Naive B cell (primary cell): ENCODE measurements around the gene MT1H. TPM values are rescaled to one million over a fixed set of nuclear protein-coding genes. Genes with fewer than 3 reads are reported as not detected.

ENCODE experiments used
- ATAC-seq, 2 donors: fragments of 150-1000 bp; cut with Tn5 transposase; 2 replicates each; pipeline ENCODE4 v1.10.0; 2021; ENCODE audit warnings: low read depth in 2 of 2, mild to moderate bottlenecking in 2 of 2, moderate library complexity in 2 of 2
- DNase-seq: peaks from one replicate; pipeline ENCODE4 v3.0.0; 2022
- H3K27ac Mint-ChIP-seq, 6 donors: one replicate each; pipeline ENCODE4 v1.8.0; 2020 to 2022; ENCODE audit warnings: mild to moderate bottlenecking in 6 of 6, mixed read lengths in 6 of 6, moderate library complexity in 5 of 6, inconsistent platforms in 2 of 6
- H3K27me3 Mint-ChIP-seq, 3 donors: one replicate each; pipeline ENCODE4 v1.8.0; 2021 to 2022; ENCODE audit warnings: mixed read lengths in 3 of 3, mild to moderate bottlenecking in 1 of 3
- H3K36me3 Mint-ChIP-seq, 2 donors: one replicate each; pipeline ENCODE4 v1.8.0; 2020 to 2022; ENCODE audit warnings: mixed read lengths in 2 of 2, inconsistent platforms in 1 of 2, mild to moderate bottlenecking in 1 of 2
- H3K4me1 Mint-ChIP-seq, 3 donors: one replicate each; pipeline ENCODE4 v1.8.0; 2020 to 2022; ENCODE audit warnings: mixed read lengths in 3 of 3, inconsistent platforms in 1 of 3, mild to moderate bottlenecking in 1 of 3, moderate library complexity in 1 of 3
- H3K4me3 Mint-ChIP-seq, 8 donors: one replicate each; pipeline ENCODE4 v1.8.0; 2020 to 2022; ENCODE audit warnings: mild to moderate bottlenecking in 8 of 8, mixed read lengths in 8 of 8, moderate library complexity in 8 of 8, inconsistent platforms in 2 of 8
- H3K9me3 Mint-ChIP-seq, 7 donors: one replicate each; pipeline ENCODE4 v1.8.0; 2020 to 2022; ENCODE audit warnings: mixed read lengths in 7 of 7, mild to moderate bottlenecking in 5 of 7, inconsistent platforms in 2 of 7, moderate library complexity in 1 of 7
- polyA plus RNA-seq, 6 donors: library from polyadenylated mRNA; unstranded; fragments of 300-500 nt; fragmentation: Illumina TruSeq; gene quantifications; one replicate each; pipeline ENCODE4 v1.2.3, GENCODE V29; 2021; ENCODE audit warnings: low read depth in 6 of 6

Gene MT1H
- polyA plus RNA-seq, 6 donors from 2014 or later = not detected

GRCh38 chr16:56631197-56631596 lies 38.4 kb upstream of the MT1H start:
- H3K9me3 Mint-ChIP-seq = no peaks in the 10 kb centered on the region
- no peak overlapping the region for H3K27ac Mint-ChIP-seq
- H3K4me3 Mint-ChIP-seq = peak overlapping the region in 3 of 8 donors; percentile 69 to 80 (median 75)
- H3K36me3 Mint-ChIP-seq = no peaks in the 10 kb centered on the region
- DNase-seq = no peak
- peaks cover 44 to 70% (median 53%) of the 10 kb centered on the region in 3 donors for H3K27me3 Mint-ChIP-seq
- no peak for ATAC-seq
- H3K4me1 Mint-ChIP-seq = peaks cover 25 to 45% (median 40%) of the 10 kb centered on the region in 3 donors

- Mint-ChIP-seq H3K9me3 (no peaks in the 10 kb centered on the region), H3K4me3 (peak overlapping the region in 7 of 8 donors; percentile 37 to 87 (median 80)), H3K4me1 (peaks cover 25 to 45% (median 40%) of the 10 kb centered on the region in 3 donors), H3K27me3 (peaks cover 50 to 70% (median 57%) of the 10 kb centered on the region in 3 donors), H3K36me3 (no peaks in the 10 kb centered on the region), H3K27ac (peak overlapping the region in 1 of 6 donors; percentile 2)
- DNase-seq (no peak), ATAC-seq (no peak)
These were observed 37.8 kb upstream of the MT1H start for GRCh38 chr16:56631832-56632155.

DNA sequence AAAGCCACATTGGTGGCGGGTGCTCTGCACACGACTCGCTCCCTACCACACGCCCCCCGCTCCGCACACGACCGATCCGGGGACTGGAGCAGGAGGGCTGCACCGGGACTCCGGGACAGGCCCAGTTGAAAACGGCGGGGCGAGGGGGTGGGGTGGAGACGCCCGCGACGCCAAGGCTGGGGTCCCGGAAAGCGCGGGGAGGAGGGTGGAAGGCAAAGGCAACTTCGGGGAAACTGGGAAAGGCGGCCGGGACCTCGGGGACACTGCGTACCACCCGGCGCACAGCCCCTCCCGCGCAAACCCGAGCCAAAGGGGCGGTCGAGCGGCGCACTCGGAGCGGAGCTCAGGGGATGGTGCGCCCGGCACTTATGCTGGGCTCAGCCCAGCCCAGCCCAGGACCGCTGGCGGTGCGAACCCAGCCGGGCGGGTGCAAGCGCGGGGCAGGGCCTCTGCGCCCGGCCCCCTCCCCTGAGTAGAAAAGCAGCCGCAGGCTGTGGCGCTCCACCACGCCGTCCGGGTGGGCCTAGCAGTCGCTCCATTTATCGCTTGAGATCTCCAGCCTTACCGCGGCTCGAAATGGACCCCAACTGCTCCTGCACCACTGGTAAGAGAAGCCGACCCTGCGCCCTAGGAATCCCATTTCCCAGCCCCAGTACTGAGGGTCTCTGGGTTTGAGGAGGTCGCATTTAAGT lies 37.3 kb upstream of the MT1H start, which contains the start of gene MT1M:
Gene MT1M, plus strand, starts transcription at position 504 of the 692 bp plus-strand sequence. Its CDS starts 73 bp downstream, at position 577.
- H3K4me1 Mint-ChIP-seq = peaks cover 25 to 48% (median 40%) of the 10 kb centered on the region in 3 donors
- no peak for DNase-seq
- peak within 1 kb of the TSS in 1 of 6 donors; percentile 2 for H3K27ac Mint-ChIP-seq
- no peaks in the 10 kb centered on the region for H3K9me3 Mint-ChIP-seq
- ATAC-seq = no peak
- no peaks in the 10 kb centered on the region for H3K36me3 Mint-ChIP-seq
- peak within 1 kb of the TSS; percentile 45 to 87 (median 78) for H3K4me3 Mint-ChIP-seq
- peaks cover 51 to 70% (median 62%) of the 10 kb centered on the region in 3 donors for H3K27me3 Mint-ChIP-seq

- Mint-ChIP-seq H3K27me3 (peaks cover 57 to 76% (median 68%) of the 10 kb centered on the region in 3 donors), H3K9me3 (no peaks in the 10 kb centered on the region), H3K4me1 (peaks cover 28 to 54% (median 44%) of the 10 kb centered on the region in 3 donors), H3K4me3 (peak overlapping the region; percentile 25 to 83 (median 63)), H3K36me3 (no peaks in the 10 kb centered on the region), H3K27ac (no peak overlapping the region)
- ATAC-seq (no peak), DNase-seq (no peak)
These were observed 36.7 kb upstream of the MT1H start for GRCh38 chr16:56632848-56633365.

DNA sequence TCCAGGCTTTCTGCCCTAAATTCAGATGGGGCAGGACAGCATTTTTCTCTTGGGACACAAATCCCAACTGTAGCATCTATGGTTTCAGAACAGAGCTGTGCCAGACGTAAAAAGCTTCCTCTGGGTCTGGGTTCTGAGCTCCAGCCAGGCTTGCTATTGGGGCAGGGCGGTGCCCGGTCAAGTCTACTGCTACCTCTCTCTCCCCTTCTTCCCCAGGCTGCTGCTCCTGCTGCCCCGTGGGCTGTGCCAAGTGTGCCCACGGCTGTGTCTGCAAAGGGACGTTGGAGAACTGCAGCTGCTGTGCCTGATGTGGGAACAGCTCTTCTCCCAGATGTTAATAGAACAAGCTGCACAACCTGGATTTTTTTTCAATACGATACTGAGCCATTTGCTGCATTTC lies 36.1 kb upstream of the MT1H start:
- DNase-seq (no peak), ATAC-seq (no peak)
- Mint-ChIP-seq H3K4me1 (peaks cover 29 to 56% (median 47%) of the 10 kb centered on the region in 3 donors), H3K36me3 (no peaks in the 10 kb centered on the region), H3K27me3 (peaks cover 59 to 81% (median 72%) of the 10 kb centered on the region in 3 donors), H3K4me3 (peak overlapping the region in 4 of 8 donors; percentile 7 to 83 (median 17)), H3K9me3 (peaks cover 0 to under 1% (median 0%) of the 10 kb centered on the region in 7 donors), H3K27ac (no peak overlapping the region)

GRCh38 chr16:56634715-56635440 lies 34.7 kb upstream of the MT1H start:
- Mint-ChIP-seq H3K4me3 (peak overlapping the region in 6 of 8 donors; percentile 51 to 82 (median 68)), H3K4me1 (peaks cover 26 to 51% (median 36%) of the 10 kb centered on the region in 3 donors), H3K36me3 (no peaks in the 10 kb centered on the region), H3K27ac (peak overlapping the region in 3 of 6 donors; percentile 47 to 91 (median 64)), H3K9me3 (peaks cover 0 to 1% (median 0%) of the 10 kb centered on the region in 7 donors), H3K27me3 (peaks cover 70 to 91% (median 83%) of the 10 kb centered on the region in 3 donors)
- ATAC-seq (no peak), DNase-seq (no peak)

DNA sequence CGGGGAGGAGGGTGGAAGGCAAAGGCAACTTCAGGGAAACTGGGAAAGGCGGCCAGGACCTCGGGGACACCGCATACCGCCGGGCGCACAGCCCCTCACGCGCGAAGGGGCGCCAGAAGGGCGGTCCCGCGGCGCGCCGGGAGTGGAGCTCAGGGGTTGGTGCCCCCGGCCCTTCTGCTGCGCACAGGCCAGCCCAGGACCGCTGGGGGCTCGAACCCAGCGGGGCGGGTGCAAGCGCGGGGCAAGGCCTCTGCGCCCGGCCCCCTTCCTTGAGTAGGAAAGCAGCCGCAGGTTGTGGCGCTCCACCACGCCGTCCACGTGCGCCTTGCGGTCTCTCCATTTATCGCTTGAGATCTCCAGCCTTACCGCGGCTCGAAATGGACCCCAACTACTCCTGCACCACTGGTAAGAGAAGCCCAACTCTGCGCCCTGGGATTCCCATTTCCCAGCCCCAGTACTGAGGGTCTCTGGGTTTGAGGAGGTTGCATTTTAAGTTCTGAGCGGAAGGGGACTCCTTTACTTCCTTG lies 34.1 kb upstream of the MT1H start:
- H3K27me3 Mint-ChIP-seq = peaks cover 70 to 97% (median 89%) of the 10 kb centered on the region in 3 donors
- DNase-seq = no peak
- H3K4me1 Mint-ChIP-seq = peaks cover 20 to 45% (median 30%) of the 10 kb centered on the region in 3 donors
- H3K9me3 Mint-ChIP-seq = peaks cover 0 to 1% (median 0%) of the 10 kb centered on the region in 7 donors
- H3K36me3 Mint-ChIP-seq = no peaks in the 10 kb centered on the region
- peak overlapping the region in 1 of 6 donors; percentile 64 for H3K27ac Mint-ChIP-seq
- peak in 1 of 2 donors; percentile 23 for ATAC-seq
- peak overlapping the region in 5 of 8 donors; percentile 32 to 82 (median 70) for H3K4me3 Mint-ChIP-seq

DNA sequence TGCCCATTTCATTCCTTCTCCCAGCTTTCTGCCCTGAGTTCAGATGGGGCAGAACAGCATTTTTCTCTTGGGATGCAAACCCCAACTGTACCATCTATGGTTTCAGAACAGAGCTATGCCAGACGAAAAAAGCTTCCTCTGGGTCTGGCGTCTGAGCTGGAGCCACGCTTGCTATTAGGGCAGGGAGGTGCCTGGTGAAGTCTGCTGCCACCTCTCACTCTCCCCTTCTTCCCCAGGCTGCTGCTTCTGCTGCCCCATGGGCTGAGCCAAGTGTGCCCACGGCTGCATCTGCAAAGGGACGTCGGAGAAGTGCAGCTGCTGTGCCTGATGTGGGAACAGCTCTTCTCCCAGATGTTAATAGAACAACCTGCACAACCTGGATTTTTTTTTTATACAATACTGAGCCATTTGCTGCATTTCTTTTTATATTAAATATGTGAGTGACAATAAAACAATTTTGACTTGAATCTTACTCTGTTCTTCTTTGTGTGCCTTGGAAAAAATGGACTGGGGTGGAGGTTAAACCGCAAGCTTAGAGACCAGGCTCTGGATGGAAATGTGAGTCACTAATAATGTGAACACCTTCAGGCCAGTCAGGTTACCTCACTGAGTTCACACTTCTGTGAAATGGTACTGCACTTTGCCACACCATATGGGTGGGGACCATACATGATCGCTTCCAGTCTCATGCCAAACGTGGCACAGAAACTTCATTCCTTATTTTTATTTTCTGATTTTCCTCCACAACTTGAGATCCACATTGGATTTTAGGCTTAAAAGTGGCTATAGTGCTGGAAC lies 32.8 kb upstream of the MT1H start:
- Mint-ChIP-seq H3K36me3 (no peaks in the 10 kb centered on the region), H3K27ac (no peak overlapping the region), H3K9me3 (peaks cover 0 to 1% (median 0%) of the 10 kb centered on the region in 7 donors), H3K4me3 (peak overlapping the region in 1 of 8 donors; percentile 22), H3K4me1 (peaks cover 16 to 34% (median 25%) of the 10 kb centered on the region in 3 donors), H3K27me3 (peaks cover 74 to 96% (median 89%) of the 10 kb centered on the region in 3 donors)
- ATAC-seq (no peak), DNase-seq (no peak)

DNA sequence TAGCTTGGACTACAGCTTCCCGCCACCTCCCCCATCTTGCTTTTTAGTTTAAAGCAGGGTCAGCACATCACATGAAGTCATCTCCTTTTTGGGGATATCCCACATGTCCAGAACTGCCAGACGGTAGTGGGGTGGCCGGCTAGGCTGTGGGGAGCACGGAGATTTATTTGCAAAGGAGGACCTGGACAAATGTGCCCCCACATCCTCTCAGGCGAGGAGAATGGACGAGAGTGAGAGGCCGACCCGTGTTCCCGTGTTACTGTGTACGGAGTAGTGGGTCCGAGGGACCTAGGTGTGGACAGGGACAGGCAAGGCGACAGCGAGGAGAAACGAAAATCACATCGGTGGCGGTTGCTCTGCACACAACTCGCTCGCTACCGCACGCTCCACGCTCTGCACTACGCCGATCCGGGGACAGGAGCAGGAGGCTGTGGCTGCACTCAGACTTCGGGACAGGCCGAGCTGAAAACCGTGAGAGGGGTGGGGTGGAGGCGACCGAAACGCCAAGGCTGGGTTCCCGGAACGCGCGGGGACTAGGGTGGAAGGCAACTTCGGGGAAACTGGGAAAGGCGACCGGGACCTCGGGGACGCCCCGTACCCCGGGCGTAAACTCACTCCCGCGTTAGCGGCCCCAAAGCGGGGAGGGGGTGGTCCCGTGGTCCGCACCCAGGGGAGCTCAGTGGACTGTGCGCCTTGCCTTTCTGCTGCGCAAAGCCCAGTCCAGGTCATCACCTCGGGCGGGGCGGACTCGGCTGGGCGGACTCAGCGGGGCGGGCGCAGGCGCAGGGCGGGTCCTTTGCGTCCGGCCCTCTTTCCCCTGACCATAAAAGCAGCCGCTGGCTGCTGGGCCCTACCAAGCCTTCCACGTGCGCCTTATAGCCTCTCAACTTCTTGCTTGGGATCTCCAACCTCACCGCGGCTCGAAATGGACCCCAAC lies 31.5 kb upstream of the MT1H start, which contains the start of gene MT1A:
Gene MT1A, plus strand, starts transcription at position 853 of the 937 bp plus-strand sequence. Its CDS starts 73 bp downstream, at position 926.
- H3K27ac Mint-ChIP-seq = peak within 1 kb of the TSS in 1 of 6 donors; percentile 70
- peaks cover 0 to 1% (median 0%) of the 10 kb centered on the region in 7 donors for H3K9me3 Mint-ChIP-seq
- H3K4me3 Mint-ChIP-seq = peak within 1 kb of the TSS; percentile 3 to 75 (median 39)
- no peaks in the 10 kb centered on the region for H3K36me3 Mint-ChIP-seq
- peaks cover 84 to 91% (median 84%) of the 10 kb centered on the region in 3 donors for H3K27me3 Mint-ChIP-seq
- peaks cover 14 to 34% (median 20%) of the 10 kb centered on the region in 3 donors for H3K4me1 Mint-ChIP-seq
- DNase-seq (no peak), ATAC-seq (no peak)

DNA sequence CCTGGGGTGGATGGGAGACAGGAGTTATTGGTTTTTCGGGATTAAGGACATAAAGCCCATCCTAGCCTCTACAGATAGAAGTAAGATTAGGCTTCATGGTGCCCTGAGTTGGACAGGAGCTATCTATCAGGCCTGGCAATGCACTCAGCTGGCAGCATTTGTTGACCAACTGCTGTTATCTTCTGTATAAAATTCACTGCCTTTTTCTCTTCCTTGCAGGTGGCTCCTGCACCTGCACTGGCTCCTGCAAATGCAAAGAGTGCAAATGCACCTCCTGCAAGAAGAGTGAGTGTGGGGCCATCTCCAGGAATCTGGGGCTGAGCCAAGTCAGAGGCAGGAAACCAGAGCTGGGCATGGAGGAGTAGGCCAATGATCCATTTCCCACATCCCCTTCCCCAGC lies 30.6 kb upstream of the MT1H start:
- Mint-ChIP-seq H3K27me3 (peaks cover 81 to 91% (median 87%) of the 10 kb centered on the region in 3 donors), H3K4me3 (peak overlapping the region in 1 of 8 donors; percentile 21), H3K36me3 (no peaks in the 10 kb centered on the region), H3K27ac (no peak overlapping the region), H3K9me3 (peaks cover 0 to 1% (median 0%) of the 10 kb centered on the region in 7 donors), H3K4me1 (peaks cover 20 to 41% (median 30%) of the 10 kb centered on the region in 3 donors)
- no peak for DNase-seq
- no peak for ATAC-seq

- Mint-ChIP-seq H3K27ac (no peak overlapping the region), H3K27me3 (peaks cover 81 to 91% (median 87%) of the 10 kb centered on the region in 3 donors), H3K4me1 (peaks cover 16 to 37% (median 31%) of the 10 kb centered on the region in 3 donors), H3K9me3 (peaks cover 0 to 1% (median 0%) of the 10 kb centered on the region in 7 donors), H3K36me3 (no peaks in the 10 kb centered on the region), H3K4me3 (no peak overlapping the region)
- ATAC-seq (no peak), DNase-seq (no peak)
These were observed 29.5 kb upstream of the MT1H start for GRCh38 chr16:56640076-56640475.
